Measurements from ENCODE around the gene USP3.
"Not testable (repeated sequence)": the region's sequence is repeated elsewhere in the genome, so short reads cannot be mapped to it uniquely, and the experiment has no call there.

USP3 gene

GRCh38 chr15:63620760-63621159 is 116.4 kb downstream of the USP3 start:
- DNase-seq: not testable (repeated sequence)

- no peak for DNase-seq
Measured at GRCh38 chr15:63623232-63623969, 119.0 kb downstream of the USP3 start.

GRCh38 chr15:63626955-63627354 is 122.6 kb downstream of the USP3 start:
- no peak for DNase-seq

- DNase-seq: no peak
Measured at GRCh38 chr15:63628123-63628822, 123.9 kb downstream of the USP3 start.

GRCh38 chr15:63630036-63630751 is 125.8 kb downstream of the USP3 start:
- DNase-seq: no peak

GRCh38 chr15:63633312-63633711 is 128.9 kb downstream of the USP3 start:
- DNase-seq: no peak

GRCh38 chr15:63634154-63634553 is 129.8 kb downstream of the USP3 start:
- DNase-seq: no peak

- no peak for DNase-seq
Measured at GRCh38 chr15:63636518-63637061, 132.2 kb downstream of the USP3 start.

- DNase-seq: no peak
Measured at GRCh38 chr15:63638839-63639238, 134.4 kb downstream of the USP3 start.

GRCh38 chr15:63640146-63640545 is 135.8 kb downstream of the USP3 start:
- no peak for DNase-seq

Data from activated CD8-positive, alpha-beta memory T cell treated with anti-CD3 and anti-CD28 coated beads, Interleukin-2, amount 50 U/mL, for 48 hours (primary cell).